Osteoblast (primary cell): ENCODE results near the gene MT1X. TPM values are rescaled to one million over a fixed set of nuclear protein-coding genes. Genes with fewer than 3 reads are reported as not detected.

ENCODE experiments used
- DNase-seq: peaks from one replicate; pipeline ENCODE4 v3.0.0; 2011; ENCODE audit warnings: low spot score, mixed read lengths; ENCODE audit not compliant: insufficient read length; ENCODE audit errors: missing footprints
- H2AFZ ChIP-seq: 2 replicates; pipeline ENCODE4 v1.6.0; 2011; ENCODE audit warnings: mild to moderate bottlenecking, low read length
- H3K27ac ChIP-seq: 2 replicates; pipeline ENCODE4 v1.5.1; 2011; ENCODE audit warnings: mild to moderate bottlenecking, low read depth, low read length, moderate library complexity
- H3K27me3 ChIP-seq: 2 replicates; pipeline ENCODE4 v1.6.0; 2012; ENCODE audit warnings: mild to moderate bottlenecking, control low read depth, inconsistent platforms, low read length, moderate library complexity; ENCODE audit not compliant: insufficient read depth
- H3K36me3 ChIP-seq: 2 replicates; pipeline ENCODE4 v1.5.1; 2011; ENCODE audit warnings: mild to moderate bottlenecking, low read length, control low read depth, moderate library complexity; ENCODE audit not compliant: insufficient read depth
- H3K4me1 ChIP-seq: 2 replicates; pipeline ENCODE4 v1.5.1; 2011; ENCODE audit warnings: mild to moderate bottlenecking, low read length, control low read depth, moderate library complexity; ENCODE audit not compliant: insufficient read depth
- H3K4me2 ChIP-seq: 2 replicates; pipeline ENCODE4 v1.6.0; 2011; ENCODE audit warnings: mild to moderate bottlenecking, low read length; ENCODE audit not compliant: insufficient read depth
- H3K4me3 ChIP-seq: fragments of 200-600 bp; sonication (generic); 3 replicates; pipeline ENCODE4 v1.5.1; 2012; ENCODE audit warnings: mild to moderate bottlenecking, low read length, inconsistent platforms; ENCODE audit not compliant: insufficient read depth
- H3K79me2 ChIP-seq: 2 replicates; pipeline ENCODE4 v1.6.0; 2012; ENCODE audit warnings: mild to moderate bottlenecking, low read length, control low read depth, inconsistent platforms; ENCODE audit not compliant: insufficient read depth
- H3K9me3 ChIP-seq: 2 replicates; pipeline ENCODE4 v1.5.1; 2011; ENCODE audit warnings: low read depth, low read length, control low read depth
- H4K20me1 ChIP-seq: 2 replicates; pipeline ENCODE4 v1.6.0; 2012; ENCODE audit warnings: mild to moderate bottlenecking, low read length, control low read depth; ENCODE audit not compliant: insufficient read depth
- CTCF ChIP-seq: IDR thresholded peaks from 2 replicates; pipeline ENCODE4 v1.5.1; 2011; ENCODE audit warnings: mild to moderate bottlenecking, low read depth, low read length, moderate library complexity; ENCODE audit errors: extremely low read depth
- total RNA-seq: library from RNA; depleted of rRNA; stranded (reverse); fragments of >200 nt; gene quantifications from 2 replicates; pipeline ENCODE4 v1.2.3, GENCODE V29; 2012

MT1X gene
- total RNA-seq, 1 donor = 81.4 TPM

GRCh38 chr16:56649271-56649670, 33.0 kb upstream of the MT1X start:
- TF ChIP-seq CTCF = no peak
- Histone ChIP-seq H3K36me3 (no peaks in the 10 kb centered on the region), H3K79me2 (no peaks in the 10 kb centered on the region), H4K20me1 (no peaks in the 10 kb centered on the region), H3K4me2 (no peak overlapping the region), H3K4me1 (no peaks in the 10 kb centered on the region), H3K27ac (no peak overlapping the region), H3K9me3 (no peaks in the 10 kb centered on the region), H2AFZ (no peak overlapping the region), H3K27me3 (peaks cover 59% of the 10 kb centered on the region), H3K4me3 (no peak overlapping the region)
- DNase-seq = no peak

- H3K27ac ChIP-seq = no peak overlapping the region
- peaks cover 54% of the 10 kb centered on the region for H3K27me3 ChIP-seq
- TF ChIP-seq CTCF = no peak
- no peak overlapping the region for H3K4me3 ChIP-seq
- H3K9me3 ChIP-seq = no peaks in the 10 kb centered on the region
- no peaks in the 10 kb centered on the region for H4K20me1 ChIP-seq
- DNase-seq = no peak
- no peak overlapping the region for H2AFZ ChIP-seq
- no peaks in the 10 kb centered on the region for H3K4me1 ChIP-seq
- H3K36me3 ChIP-seq = no peaks in the 10 kb centered on the region
- H3K4me2 ChIP-seq = no peak overlapping the region
- no peaks in the 10 kb centered on the region for H3K79me2 ChIP-seq
Measured at GRCh38 chr16:56649820-56650219, 32.5 kb upstream of the MT1X start.

- no peaks in the 10 kb centered on the region for H4K20me1 ChIP-seq
- H3K4me2 ChIP-seq = no peak within 1 kb of the TSS
- TF ChIP-seq CTCF = no peak
- no peak within 1 kb of the TSS for H3K4me3 ChIP-seq
- H3K4me1 ChIP-seq = no peaks in the 10 kb centered on the region
- H3K36me3 ChIP-seq = no peaks in the 10 kb centered on the region
- H3K27ac ChIP-seq = no peak within 1 kb of the TSS
- no peak within 1 kb of the TSS for H2AFZ ChIP-seq
- no peaks in the 10 kb centered on the region for H3K9me3 ChIP-seq
- H3K79me2 ChIP-seq = no peaks in the 10 kb centered on the region
- no peak for DNase-seq
- H3K27me3 ChIP-seq = peaks cover 44% of the 10 kb centered on the region
Measured at GRCh38 chr16:56651586-56651985, 30.7 kb upstream of the MT1X start, which contains the start of gene MT1B. MT1B (plus strand) TSS chr16:56651886; CDS start chr16:56651954, 68 bp downstream.

- no peaks in the 10 kb centered on the region for H3K79me2 ChIP-seq
Measured at GRCh38 chr16:56652600-56652999, 29.7 kb upstream of the MT1X start.

More at GRCh38 chr16:56652600-56652999, 29.7 kb upstream of the MT1X start:
- Histone ChIP-seq H3K4me1 (peaks cover under 1% of the 10 kb centered on the region), H4K20me1 (no peaks in the 10 kb centered on the region), H3K27me3 (peaks cover 35% of the 10 kb centered on the region), H3K9me3 (no peaks in the 10 kb centered on the region), H3K27ac (no peak overlapping the region), H3K4me3 (no peak overlapping the region), H2AFZ (no peak overlapping the region), H3K4me2 (no peak overlapping the region), H3K36me3 (no peaks in the 10 kb centered on the region)
- TF ChIP-seq CTCF = no peak
- DNase-seq = no peak
